ENCODE measurements around the gene IZUMO4. TPM values are rescaled to one million over a fixed set of nuclear protein-coding genes. Genes with fewer than 3 reads are reported as not detected.

Gene IZUMO4
- total RNA-seq, 1 donor from 2014 or later = not detected

DNA sequence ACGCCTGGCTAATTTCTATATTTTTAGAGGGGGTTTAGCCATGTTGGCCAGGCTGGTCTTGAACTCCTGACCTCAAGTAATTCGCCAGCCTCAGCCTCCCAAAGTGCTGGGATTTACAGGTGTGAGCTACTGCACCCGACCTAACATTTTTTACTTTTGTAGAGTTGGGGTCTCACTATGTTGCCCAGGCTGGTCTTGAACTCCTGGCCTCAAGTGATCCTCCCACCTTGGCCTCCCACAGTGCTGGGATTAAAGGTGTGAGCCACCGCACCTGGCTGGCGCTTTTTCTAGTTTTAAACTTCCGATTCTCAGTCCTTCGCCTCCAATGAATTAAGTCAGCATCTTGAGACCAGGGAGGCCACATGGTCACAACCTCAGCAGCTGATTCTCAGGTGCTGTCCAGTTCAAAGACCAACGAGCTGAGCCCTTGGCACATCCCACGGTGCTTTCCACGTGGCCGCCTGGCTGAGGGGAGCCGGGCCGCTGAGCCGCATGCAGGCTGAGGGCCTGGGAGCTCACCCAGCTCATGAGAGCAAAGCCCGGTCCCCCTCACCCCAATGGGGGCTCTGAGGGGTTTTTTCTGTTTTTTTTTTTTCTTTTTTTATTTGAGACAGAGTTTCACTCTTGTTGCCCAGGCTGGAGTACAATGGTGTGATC, 45.6 kb downstream of the IZUMO4 start:
- H3K4me2 ChIP-seq = no peak overlapping the region
- H3F3A ChIP-seq (ENCODE audit: low read depth) = peaks cover 3% of the 10 kb centered on the region
- peaks cover 95% of the 10 kb centered on the region for H4K20me1 ChIP-seq (ENCODE audit: low read depth)
- H3K9ac ChIP-seq = no peak overlapping the region
- no peaks in the 10 kb centered on the region for H3K4me1 ChIP-seq
- no peaks in the 10 kb centered on the region for H3K9me3 Mint-ChIP-seq
- TF ChIP-seq EZH2phosphoT487 (IDR thresholded peaks at IDR 0.05) (no peak), EZH2 (IDR thresholded peaks at IDR 0.05) (no peak)
- TF ChIP-seq, protein P1, sequence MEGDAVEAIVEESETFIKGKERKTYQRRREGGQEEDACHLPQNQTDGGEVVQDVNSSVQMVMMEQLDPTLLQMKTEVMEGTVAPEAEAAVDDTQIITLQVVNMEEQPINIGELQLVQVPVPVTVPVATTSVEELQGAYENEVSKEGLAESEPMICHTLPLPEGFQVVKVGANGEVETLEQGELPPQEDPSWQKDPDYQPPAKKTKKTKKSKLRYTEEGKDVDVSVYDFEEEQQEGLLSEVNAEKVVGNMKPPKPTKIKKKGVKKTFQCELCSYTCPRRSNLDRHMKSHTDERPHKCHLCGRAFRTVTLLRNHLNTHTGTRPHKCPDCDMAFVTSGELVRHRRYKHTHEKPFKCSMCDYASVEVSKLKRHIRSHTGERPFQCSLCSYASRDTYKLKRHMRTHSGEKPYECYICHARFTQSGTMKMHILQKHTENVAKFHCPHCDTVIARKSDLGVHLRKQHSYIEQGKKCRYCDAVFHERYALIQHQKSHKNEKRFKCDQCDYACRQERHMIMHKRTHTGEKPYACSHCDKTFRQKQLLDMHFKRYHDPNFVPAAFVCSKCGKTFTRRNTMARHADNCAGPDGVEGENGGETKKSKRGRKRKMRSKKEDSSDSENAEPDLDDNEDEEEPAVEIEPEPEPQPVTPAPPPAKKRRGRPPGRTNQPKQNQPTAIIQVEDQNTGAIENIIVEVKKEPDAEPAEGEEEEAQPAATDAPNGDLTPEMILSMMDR (IDR thresholded peaks at IDR 0.05) = no peak
- no peak overlapping the region for H2AFZ ChIP-seq (replicated peaks)
- H3K4me3 Mint-ChIP-seq = no peak overlapping the region
- peaks cover 16% of the 10 kb centered on the region for H3K4me1 Mint-ChIP-seq
- H3K36me3 Mint-ChIP-seq = peaks cover 13% of the 10 kb centered on the region
- H3K9me3 ChIP-seq (ENCODE audit: low read depth) = no peaks in the 10 kb centered on the region
- DNase-seq (ENCODE audit: low spot score) = no peak
- peaks cover 2% of the 10 kb centered on the region for H3K27me3 Mint-ChIP-seq (ENCODE audit: insufficient read depth, low read depth)
- no peaks in the 10 kb centered on the region for H3K27me3 ChIP-seq
- no peak overlapping the region for H3K27ac Mint-ChIP-seq
- H3K4me3 ChIP-seq = no peak overlapping the region
- no peak overlapping the region for H3K27ac ChIP-seq
- H3K79me2 ChIP-seq (ENCODE audit: low read depth) = peaks cover 99% of the 10 kb centered on the region
- H3K36me3 ChIP-seq = no peaks in the 10 kb centered on the region

GRCh38 chr19:2144190-2144589, 47.5 kb downstream of the IZUMO4 start:
- no peak overlapping the region for H3K4me3 ChIP-seq
- H3K4me1 ChIP-seq = peaks cover 2% of the 10 kb centered on the region
- H3K4me3 Mint-ChIP-seq = no peak overlapping the region
- H4K20me1 ChIP-seq (ENCODE audit: low read depth) = peaks cover 95% of the 10 kb centered on the region
- peaks cover 100% of the 10 kb centered on the region for H3K79me2 ChIP-seq (ENCODE audit: low read depth)
- H3K4me1 Mint-ChIP-seq = peaks cover 17% of the 10 kb centered on the region
- TF ChIP-seq EZH2phosphoT487 (IDR thresholded peaks at IDR 0.05) = no peak
- no peak for TF ChIP-seq EZH2 (IDR thresholded peaks at IDR 0.05)
- TF ChIP-seq, protein P1 (IDR thresholded peaks at IDR 0.05) = no peak
- H3K27me3 ChIP-seq = no peaks in the 10 kb centered on the region
- H3K9me3 Mint-ChIP-seq = no peaks in the 10 kb centered on the region
- no peak for DNase-seq (ENCODE audit: low spot score)
- no peak overlapping the region for H3K27ac ChIP-seq
- H3F3A ChIP-seq (ENCODE audit: low read depth) = peaks cover 3% of the 10 kb centered on the region
- no peaks in the 10 kb centered on the region for H3K36me3 ChIP-seq
- no peaks in the 10 kb centered on the region for H3K9me3 ChIP-seq (ENCODE audit: low read depth)
- no peak overlapping the region for H3K4me2 ChIP-seq
- no peak overlapping the region for H3K27ac Mint-ChIP-seq
- no peaks in the 10 kb centered on the region for H3K27me3 Mint-ChIP-seq (ENCODE audit: insufficient read depth, low read depth)
- H3K9ac ChIP-seq = no peak overlapping the region
- H2AFZ ChIP-seq (replicated peaks) = no peak overlapping the region
- peaks cover 8% of the 10 kb centered on the region for H3K36me3 Mint-ChIP-seq

DNA sequence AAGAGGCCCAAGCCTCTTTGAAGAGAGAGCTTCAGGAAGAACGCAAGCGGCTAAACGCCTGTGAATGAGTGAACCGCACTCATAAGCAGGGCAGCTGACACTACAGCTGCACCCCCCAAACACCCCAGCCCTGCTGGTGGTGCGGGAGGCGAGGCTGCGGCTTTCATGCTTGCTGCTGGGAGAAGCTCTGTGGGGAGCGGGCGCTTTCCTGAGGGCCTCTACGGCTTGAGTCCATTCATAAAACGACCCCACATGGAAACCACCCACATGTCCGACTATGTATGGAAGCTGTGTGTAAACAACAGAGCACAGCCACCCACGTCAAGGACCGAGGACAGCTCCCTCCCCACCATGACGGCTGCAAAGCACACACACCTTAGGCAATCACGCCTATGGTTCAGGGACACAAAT, 49.1 kb downstream of the IZUMO4 start:
- Mint-ChIP-seq H3K27me3 (ENCODE audit: insufficient read depth, low read depth) (no peaks in the 10 kb centered on the region), H3K9me3 (no peaks in the 10 kb centered on the region), H3K27ac (no peak overlapping the region), H3K4me3 (no peak overlapping the region), H3K36me3 (peaks cover 9% of the 10 kb centered on the region), H3K4me1 (peaks cover 28% of the 10 kb centered on the region)
- no peak overlapping the region for H2AFZ ChIP-seq (replicated peaks)
- no peaks in the 10 kb centered on the region for H3K9me3 ChIP-seq (ENCODE audit: low read depth)
- H3K27ac ChIP-seq = no peak overlapping the region
- no peak overlapping the region for H3K4me3 ChIP-seq
- peaks cover 3% of the 10 kb centered on the region for H3F3A ChIP-seq (ENCODE audit: low read depth)
- H3K36me3 ChIP-seq = no peaks in the 10 kb centered on the region
- H3K27me3 ChIP-seq = no peaks in the 10 kb centered on the region
- H3K4me1 ChIP-seq = peaks cover 16% of the 10 kb centered on the region
- H3K9ac ChIP-seq = no peak overlapping the region
- H3K4me2 ChIP-seq = no peak overlapping the region
- H3K79me2 ChIP-seq (ENCODE audit: low read depth) = peaks cover 100% of the 10 kb centered on the region
- no peak for DNase-seq (ENCODE audit: low spot score)
- H4K20me1 ChIP-seq (ENCODE audit: low read depth) = peaks cover 95% of the 10 kb centered on the region
- TF ChIP-seq EZH2 (IDR thresholded peaks at IDR 0.05) (no peak), EZH2phosphoT487 (IDR thresholded peaks at IDR 0.05) (no peak)
- TF ChIP-seq, protein P1 (IDR thresholded peaks at IDR 0.05) = no peak

Data from neural progenitor cell (in vitro differentiated cells).